Hippocampal formation (tissue), 2 donors: ENCODE data around the gene ALS2.
"Not testable (repeated sequence)": the region's sequence is repeated elsewhere in the genome, so short reads cannot be mapped to it uniquely, and the experiment has no call there.

Source experiments
- DNase-seq, 2 donors: peaks; one replicate each; lab custom pipeline; 2025; lab: John Stamatoyannopoulos, UW

The ALS2 gene

DNA sequence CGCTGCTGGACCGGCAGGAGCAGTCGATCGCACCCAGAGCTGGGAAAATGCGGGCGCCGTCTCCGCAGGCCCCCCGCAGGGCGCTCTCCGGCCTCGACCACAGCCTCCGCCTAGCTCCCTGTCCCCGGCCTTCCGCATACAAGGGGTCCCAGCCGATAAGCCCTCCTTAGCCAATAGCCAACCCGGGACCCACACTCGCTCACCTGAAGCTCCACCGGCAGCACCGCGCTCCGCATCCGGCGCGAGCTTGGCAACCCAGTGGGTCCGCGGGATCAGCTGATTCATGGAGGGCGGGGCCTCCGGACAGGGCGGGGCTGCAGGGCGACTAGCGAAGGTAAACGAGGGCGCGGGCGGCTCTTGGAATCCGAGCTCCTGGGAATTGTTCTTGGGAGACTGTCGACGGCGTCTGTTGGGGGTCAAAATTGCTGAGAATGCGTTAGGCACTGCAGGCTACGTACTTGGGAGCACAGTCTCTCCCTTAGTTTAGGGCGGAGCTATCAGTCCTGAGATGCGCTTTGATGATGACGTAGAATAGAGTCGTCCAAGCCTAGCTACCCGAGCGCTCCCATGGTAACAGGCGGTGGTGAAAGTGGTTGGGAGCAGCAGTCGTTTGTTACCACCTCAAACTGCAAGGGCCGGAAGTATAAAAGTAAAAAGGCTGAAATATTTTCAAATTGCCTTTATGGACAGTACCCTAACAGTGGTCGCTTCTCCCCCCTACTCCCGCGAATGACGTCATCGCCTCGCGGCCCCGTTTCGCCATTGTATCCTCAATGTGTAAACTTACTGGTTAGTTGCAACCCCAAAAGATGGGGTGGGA is at the start of gene ALS2:
TSS of gene ALS2 (minus strand) at position 260 of the 820 bp plus-strand sequence. CDS start 12,048 bp downstream, outside the sequence.
- DNase-seq = peak; percentile 88 to 97

DNA sequence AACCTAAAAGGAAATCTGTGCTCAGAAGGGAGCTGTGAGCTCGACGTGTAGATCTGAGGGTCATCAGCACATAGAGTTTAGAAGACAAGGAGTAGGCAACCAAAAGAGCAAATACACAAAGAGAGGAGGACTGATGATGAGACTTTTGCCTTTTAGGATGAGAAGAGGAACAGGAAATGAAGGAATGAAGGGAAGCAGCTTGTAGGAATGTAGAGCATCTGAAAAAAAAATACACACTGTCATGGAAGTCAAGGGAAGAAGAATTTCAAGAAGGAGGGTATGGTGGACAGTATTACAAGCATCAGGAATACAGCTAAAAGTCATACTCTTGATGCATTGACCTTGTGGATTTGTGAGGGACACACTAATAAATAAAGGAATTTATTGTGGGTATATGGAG is 47.5 kb upstream of the ALS2 start:
- DNase-seq = no peak

DNA sequence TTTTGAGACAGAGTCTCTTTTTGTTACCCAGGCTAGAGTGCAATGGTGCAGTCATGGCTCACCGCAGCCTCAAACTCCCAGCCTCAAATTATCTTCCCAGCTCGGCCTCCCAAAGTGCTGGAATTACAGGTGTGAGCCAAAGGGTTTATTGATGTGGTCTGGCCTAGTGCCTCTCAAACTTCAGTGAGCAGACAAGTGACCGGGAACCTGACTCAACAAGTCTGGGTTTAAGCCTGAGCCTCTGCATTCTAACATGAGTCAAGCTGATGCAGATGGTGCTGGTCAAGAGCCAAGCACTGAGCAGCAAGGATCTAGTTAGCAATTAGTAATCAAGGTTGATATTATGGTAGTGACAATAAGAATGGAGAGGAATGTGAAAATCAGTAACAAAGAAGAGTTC is 46.9 kb upstream of the ALS2 start:
- DNase-seq = no peak

DNA sequence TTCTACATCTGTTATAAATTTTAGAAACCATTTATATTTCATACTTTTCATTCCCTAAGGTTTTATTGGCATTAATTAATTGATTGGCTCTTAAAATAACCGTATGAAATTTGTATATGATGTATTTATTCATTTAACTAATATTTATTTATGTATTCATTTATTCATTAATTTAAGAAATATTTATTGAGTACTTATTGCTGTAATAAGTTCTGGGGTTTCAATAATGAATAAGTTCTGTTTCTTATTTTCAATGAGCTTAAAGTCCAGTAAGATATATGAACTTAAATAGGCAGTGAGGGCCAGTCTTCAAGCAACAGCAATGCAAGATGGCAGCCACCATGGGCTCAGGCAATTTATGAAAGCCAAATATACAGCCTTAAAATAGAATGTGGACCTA is 43.5 kb upstream of the ALS2 start:
- DNase-seq = no peak

DNA sequence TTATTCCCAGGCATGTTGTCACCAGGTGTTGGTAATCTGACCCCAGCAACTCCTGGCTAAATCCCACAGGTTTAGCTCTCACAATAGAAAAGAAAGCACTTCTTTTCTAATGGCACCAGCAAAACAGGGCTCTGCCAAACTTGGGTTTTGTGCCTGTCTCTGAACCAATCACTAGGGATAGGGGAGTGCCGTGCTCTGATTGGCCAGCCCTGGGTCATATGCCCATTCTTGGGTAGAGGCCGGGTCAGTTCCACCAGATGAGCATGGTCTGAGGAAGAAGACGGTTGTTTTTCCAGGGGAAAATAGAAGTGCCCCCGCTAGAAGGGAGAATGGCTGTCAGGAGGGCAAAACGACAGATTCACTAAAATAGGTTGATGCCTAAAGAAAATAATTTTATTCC is 40.3 kb upstream of the ALS2 start:
- DNase-seq = no peak

DNA sequence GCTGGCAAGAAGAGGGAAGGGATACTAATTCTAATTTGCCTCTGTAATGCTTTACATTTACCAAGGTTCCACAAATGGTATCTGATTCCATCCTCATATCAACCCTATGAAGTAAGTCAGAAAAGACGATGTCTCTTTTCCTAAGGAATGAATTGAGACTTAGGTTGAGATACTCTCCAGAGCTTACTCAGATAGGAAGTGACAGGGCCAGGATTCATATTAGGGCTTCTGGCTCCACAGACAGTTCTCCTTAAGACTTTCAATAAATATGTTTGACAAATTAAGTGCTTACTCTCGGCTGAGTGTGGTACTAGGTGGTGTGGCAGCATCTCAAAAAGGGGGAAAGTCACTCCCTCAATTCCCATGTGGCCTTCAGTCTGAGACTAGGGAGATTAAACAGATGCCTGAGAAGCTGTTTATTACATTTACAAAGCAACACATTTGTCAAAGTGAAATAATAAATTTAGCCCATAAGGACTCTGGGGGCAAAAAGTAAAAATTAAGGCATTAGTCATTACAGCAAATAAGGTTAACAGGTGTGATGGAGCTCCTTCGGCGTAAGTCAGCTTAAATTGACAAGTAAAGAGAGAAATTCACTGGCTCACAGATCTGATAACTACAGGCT is 39.8 kb upstream of the ALS2 start:
- no peak for DNase-seq

DNA sequence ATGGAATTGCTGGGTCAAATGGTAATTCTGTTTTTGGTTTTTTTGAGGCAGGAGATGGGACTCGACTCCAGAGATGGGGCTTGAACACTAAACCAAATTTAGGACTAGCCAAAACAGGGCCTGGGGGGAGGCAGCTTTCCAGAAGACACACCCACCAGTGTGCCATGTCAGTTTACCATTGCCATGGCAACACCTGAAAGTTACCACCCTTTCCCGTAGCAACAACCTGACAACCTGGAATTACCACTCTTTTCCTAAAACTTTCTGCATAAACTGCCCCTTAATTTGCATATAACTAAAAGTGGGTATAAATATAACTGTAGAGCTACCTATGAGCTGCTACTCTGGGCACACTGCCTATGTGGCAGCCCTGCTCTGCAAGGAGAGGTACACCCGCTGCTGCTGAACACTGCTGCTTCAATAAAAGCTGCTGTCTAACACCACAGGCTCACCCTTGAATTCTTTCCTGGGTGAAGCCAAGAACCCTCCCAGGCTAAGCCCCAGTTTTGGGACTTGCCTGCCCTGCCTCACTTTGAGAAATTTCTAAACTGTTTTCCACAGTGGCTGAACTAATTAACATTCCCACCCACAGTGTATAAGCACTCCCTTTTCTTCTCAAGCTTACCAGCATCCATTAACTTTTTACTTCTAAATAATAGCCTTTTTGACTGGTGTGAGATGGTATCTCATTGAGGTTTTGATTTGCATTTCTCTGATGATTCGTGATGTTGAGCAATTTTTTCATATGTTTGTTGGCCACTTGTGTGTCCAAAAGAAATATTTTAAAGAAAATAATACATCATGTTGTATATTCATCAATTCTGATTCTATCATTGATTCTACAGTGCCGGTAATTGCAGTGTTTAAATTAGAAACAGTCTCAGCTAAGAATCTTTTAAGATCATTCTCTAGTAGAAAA is 36.2 kb upstream of the ALS2 start:
- no peak for DNase-seq

DNA sequence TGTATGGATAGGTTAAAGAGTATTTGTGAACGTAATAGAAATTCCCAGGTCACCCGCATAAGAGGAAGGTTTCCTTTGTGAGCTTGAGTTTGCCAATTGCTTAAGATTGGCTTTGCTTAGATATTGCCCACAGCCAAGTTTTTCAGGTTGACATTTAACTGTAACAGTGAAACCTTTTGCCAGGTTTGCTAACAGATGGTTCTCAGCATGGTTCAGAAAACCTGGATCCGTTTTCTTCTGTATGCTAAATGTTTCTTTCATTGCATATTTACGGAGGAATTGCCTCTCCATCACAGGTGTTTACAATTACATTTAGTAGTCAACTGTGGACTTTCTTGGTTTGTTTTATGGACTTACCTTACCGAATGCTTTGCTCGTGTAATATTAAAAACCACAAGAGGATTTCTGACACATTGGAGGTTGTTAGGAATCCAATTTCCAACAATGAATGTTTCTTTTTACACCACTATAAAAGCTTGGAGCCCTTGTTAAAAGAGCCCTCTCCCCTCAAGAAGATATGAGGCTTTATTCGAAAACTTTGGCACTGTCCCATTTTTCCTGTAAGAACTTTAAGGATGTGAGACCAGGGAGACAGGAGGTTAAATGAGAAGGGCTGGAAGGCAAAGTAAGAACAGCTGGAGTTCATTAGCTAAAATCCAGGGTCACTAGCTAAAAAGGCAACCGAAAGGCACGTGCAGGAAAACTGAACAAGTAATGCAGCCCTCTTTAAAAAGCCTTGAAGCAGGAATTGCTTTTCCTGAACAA is 33.4 kb upstream of the ALS2 start:
- no peak for DNase-seq

DNA sequence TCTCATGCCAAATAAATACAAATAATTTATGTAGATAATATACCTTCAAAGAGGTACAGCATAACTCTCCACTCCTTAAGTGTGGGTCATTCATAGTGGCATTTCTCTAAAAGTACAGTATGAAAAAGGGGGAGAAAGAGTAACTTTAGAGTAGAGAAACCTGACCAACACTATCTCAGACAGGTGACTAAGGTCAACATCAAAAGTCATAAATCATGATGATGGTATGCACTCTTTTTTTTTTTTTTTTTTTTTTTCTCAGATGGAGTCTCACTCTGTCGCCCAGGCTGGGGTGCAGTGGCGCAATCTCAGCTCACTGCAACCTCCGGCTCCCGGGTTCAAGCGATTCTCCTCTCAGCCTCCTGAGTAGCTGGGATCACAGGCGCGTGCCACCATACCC is 29.9 kb upstream of the ALS2 start:
- not testable (repeated sequence) for DNase-seq

DNA sequence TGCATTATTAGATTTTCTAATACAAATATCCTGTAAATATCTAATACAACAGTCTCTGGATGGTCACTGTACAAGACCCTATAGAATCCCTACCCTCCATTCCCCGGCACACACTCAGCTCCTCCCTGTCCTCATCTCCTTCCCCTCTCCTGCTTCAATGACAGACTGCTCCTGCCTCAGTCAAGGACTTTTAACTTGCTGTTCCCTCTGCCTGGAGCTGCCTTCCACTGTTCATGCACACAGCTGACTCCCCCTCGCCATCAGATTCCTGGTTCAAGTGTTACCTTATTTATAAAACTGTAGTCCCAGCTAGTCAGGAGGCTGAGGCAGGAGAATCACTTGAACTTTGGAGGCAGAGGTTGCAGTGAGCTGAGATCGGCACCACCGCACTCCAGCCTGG is 28.9 kb upstream of the ALS2 start:
- no peak for DNase-seq

DNA sequence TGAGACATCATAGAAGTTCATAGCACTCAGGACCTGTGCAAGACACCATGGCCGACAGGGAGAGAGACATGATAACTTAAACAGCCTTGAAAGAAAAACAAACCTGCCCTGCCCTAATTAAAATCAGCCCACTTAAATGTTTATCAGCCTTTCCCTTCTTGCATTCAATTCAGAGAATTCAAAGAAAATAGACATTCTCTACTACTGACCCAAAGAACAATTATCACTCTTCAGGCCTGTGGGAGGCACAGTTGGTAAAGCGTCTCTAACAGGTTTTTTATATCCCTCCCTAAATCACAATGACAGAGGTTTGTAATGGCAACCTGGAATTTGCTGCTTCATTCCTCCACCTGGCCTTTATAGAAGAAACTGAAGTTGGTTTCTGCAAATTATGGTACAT is 27.3 kb upstream of the ALS2 start:
- DNase-seq = no peak

DNA sequence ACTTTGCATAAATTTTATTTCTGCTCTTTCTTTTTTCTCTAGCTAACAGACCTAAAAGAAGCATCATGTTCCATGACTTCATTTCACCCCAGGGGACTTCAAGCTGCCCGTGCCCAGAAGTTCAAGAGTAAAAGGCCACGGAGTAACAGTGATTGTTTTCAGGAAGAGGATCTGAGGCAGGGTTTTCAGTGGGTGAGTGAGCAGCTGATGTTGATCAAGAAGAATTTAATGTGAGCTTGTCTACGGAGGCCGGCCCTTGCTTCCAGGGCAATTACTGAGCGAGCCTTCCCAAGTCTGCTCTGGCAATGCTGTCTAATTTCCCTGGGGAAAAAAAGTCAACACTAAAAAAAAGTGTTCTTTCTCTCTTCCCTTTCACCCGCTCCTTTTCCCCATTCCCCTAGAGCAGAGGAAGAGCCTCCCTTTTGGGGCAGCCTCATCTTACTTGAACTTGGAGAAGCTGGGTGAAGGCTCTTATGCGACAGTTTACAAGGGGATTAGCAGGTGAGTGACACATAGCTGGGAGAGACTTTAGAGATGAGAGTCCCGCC is 26.8 kb upstream of the ALS2 start:
- no peak for DNase-seq

DNA sequence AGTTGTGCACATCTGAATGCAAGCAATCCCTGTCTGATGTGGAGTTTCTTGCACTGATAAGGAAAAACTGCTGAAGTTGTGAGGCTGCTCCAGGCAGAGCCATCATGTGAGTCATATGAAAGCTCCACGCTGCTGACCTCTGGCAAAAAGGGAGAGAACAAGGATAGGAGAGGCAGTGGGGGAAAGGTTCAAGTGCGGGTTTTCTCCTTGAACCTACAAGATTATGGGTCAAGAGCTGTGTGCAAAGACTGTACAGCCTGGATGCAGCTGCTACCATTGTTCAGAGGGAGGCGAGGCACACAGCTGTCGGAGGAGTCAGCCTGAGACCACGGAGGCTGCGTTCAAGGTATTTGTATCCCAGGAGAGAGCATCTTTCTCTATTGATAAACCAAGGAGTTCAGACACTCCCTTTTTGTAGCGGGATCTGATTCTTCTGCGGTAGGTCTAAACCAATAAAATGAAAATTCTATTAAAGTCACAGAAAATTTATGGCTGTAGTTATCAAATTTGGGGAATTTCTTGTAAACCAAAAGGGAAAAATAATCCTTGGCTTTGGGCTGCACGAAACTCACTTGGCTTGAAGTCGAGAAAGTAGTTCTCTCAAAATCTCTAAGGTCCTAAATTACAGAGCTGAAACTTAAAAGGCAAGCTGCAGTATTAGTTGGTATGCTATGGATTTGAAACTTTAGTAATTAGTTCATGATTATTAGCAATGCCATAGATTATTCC is 25.9 kb upstream of the ALS2 start, which contains the start of gene CDK15:
TSS of gene CDK15 (plus strand) at position 96 of the 729 bp plus-strand sequence. CDS start at position 224, 128 bp downstream.
- DNase-seq = no peak

DNA sequence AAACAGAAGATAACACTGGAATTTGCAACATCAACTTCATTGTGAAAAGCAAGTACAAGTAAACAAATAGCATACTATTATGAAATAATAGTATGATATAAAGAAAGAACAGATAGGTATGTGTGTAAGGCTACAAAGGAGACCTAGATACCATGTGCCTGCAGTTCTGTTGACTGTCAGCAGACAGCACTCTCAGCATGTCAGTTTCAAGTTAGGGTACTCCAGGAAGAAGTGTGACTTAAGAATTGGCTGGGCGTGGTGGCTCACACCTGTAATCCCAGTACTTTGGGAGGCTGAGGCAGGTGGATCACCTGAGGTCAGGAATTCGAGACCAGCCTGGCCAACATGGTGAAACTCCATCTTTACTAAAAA is 18.2 kb upstream of the ALS2 start:
- DNase-seq = not testable (repeated sequence)

DNA sequence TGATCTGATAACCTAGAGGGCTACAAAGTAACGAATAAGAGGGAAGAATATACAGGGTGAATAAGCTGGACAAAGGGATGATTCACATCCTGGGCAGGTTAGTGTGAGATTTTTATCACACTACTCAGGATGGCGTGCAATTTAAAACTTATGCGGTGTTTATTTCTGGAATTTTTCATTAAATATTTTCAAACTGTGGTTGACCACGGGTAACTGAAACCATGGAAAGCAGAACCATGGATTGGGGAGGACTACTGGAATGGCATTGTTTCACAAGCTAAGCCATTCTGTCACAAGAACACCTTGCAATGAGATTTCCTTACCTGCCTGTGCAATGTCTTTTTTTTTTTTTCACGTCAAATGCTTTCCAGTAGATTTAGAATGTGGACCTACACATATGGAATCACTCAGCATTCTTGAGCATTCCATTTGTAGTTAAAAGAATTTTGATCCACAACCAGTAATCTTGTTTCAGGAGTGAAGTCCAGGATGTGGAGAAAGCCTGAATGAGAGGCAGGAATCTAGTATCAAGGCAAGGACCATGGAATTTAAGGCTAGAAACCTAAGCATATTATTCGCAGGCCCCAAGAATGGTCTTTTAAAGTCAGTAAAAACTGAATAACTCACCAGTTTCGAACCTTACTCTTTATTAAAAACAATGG is 17.6 kb upstream of the ALS2 start:
- no peak for DNase-seq

DNA sequence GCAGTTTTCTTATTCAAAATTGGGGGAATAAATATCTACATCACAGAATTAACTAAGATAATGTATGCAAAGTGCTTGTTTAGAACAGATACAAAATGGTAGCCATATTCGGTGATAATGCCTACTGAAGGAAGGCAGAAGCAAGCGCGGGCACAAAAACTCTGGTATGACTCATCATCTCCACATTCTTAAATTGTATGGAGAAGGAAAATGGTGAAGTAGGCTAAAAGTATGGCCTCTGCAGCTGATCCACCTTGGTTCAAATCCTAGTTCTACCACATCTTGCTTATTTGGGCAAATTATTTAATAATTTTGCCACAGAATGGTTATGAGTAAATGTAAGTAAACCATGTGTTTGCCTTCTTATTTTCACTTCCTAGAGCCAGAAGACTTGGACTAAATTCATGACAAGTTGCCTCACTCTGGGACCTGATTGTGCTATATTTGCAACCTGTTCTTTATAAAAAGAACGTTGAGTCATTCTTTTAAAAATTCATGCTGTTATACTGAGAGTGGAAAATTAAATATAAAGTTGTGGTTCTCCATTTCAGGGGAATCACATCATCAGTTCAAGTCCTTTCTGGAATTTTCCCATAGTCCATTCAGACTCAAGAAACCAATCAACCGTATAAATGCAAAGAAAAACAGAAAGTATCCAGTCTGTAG is 16.6 kb upstream of the ALS2 start:
- no peak for DNase-seq

DNA sequence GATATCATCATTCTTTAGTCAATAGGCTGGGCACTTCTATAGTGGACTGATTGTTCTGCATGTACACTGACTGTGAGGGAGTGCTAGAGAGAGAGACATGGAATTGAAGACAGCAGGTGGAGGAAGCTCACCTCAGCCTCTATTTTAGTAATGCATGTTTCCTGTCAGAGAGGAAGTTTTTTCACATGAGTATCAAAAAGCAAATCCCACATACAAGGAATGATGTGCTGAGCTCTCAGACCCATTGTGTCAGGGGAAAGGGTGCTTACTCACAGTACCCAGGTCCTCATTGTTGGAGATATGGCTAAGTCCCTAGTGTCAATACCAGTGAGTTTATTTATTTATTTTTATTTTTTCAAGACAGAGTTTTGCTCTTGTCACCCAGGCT is 15.7 kb upstream of the ALS2 start:
- no peak for DNase-seq

DNA sequence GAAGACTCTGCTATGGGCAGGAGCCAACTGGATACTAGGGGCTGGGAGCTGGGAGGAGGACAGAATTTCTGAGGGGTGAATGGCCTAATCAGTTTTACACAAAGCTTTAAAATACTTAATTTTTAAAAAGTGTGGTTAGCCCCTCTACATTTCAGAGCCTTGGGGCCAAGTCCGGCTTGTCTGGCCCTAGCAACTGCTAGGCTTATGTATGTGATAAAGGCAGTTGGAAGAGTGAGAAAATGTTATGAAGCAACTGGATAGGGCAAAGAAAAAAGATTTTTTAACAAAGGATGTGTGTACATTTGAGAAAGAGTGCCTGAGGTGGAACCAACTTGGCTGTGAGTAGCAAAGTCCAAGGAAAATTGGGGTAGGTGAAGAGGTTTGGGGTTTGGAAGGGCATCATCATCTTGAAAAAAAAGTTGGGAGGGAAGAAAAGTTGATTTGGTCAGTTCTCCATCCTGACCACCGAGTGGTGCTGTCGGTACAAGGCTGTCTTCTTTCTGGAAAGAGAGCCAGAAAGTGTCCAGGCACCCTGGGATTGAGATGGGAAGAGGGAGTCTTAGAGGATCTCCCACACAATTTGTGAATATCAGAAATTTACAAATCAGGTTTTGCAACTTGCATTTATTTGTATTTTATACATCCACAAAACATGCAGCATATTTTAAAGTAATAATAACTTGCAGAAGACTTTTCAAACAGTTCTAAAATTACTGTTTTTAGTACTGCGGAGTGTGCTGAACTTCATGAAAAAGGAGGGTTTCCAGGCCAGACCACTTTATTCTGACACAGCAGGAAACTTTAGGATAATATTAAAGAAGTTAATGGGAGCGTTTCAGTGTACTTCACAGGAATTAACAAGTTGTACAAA is 15.1 kb upstream of the ALS2 start:
- peak; percentile 8 to 15 for DNase-seq

DNA sequence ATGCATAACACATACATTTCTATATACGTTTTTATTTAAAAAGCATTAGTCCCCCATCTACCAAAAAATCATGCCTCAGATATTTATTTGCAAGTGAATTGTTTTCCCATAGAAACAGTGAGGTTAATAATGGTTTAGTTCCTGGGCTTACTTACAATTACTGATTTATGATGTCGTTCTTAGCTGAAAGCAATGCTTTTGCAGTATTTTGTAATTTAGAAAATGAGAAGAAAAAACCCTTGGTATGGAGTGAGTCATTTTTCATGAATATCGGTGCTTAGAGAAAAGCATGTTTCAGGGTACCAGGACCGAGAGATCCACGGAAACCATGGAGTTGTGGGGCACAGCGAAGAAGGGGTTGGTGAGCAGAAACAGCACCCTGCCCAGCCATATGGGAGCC is 13.6 kb upstream of the ALS2 start:
- DNase-seq = no peak
